HG02938 (cell line): Measurements from ENCODE around the gene ZIC4.

Experiments
- ATAC-seq: cut with Tn5 transposase; IDR thresholded peaks from one replicate; pipeline ENCODE4 v1.9.1; 2021; ENCODE audit warnings: mild to moderate bottlenecking, moderate library complexity; ENCODE audit not compliant: unreplicated experiment

Gene ZIC4

GRCh38 chr3:147391781-147392624, 14.3 kb downstream of the ZIC4 start:
- ATAC-seq = no peak

- ATAC-seq = no peak
Observed at GRCh38 chr3:147390589-147391569, 15.5 kb downstream of the ZIC4 start.

GRCh38 chr3:147389717-147390116, 16.6 kb downstream of the ZIC4 start:
- ATAC-seq = no peak

- no peak for ATAC-seq
Observed at GRCh38 chr3:147388700-147389580, 17.4 kb downstream of the ZIC4 start.

DNA sequence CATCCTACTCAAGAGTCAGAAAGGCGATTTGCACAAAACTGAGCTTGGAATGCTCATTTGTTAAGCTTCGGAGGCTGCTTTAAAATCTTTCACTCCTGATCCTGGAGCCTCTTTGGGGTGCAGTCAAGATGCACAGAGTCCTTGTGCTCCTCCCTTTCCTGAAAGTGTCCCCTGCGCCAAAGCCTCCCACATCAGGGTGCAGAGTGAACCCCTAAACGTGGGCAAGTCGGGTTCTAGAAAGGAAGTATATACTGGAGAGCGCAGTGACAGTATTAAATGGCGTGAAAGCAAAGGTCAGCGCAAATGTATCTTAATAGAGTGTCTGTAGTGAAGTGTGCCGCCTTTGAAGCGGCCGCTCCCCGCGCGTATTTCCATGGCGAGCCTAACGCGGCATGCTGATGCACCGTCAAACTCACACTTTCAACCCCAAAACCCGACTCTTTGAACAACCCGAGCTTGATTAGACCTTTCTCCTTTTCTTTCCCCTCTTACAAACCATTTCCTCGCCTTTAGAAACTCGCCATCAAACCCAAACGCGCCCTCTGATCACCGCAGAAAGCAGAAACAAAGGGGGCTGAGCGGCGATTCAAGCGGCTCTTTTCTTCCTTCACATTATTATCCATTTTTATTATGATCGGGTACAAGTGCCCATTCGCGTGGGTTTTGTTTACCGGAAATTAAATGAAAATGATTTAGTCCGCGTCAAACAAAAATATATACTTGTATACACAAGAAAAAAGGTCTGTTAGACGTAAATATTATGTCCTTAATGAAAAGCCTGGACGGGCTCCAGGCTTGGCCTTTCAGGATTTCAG, 18.3 kb downstream of the ZIC4 start:
- no peak for ATAC-seq

- ATAC-seq = no peak
Observed at GRCh38 chr3:147387291-147387884, 19.0 kb downstream of the ZIC4 start.

DNA sequence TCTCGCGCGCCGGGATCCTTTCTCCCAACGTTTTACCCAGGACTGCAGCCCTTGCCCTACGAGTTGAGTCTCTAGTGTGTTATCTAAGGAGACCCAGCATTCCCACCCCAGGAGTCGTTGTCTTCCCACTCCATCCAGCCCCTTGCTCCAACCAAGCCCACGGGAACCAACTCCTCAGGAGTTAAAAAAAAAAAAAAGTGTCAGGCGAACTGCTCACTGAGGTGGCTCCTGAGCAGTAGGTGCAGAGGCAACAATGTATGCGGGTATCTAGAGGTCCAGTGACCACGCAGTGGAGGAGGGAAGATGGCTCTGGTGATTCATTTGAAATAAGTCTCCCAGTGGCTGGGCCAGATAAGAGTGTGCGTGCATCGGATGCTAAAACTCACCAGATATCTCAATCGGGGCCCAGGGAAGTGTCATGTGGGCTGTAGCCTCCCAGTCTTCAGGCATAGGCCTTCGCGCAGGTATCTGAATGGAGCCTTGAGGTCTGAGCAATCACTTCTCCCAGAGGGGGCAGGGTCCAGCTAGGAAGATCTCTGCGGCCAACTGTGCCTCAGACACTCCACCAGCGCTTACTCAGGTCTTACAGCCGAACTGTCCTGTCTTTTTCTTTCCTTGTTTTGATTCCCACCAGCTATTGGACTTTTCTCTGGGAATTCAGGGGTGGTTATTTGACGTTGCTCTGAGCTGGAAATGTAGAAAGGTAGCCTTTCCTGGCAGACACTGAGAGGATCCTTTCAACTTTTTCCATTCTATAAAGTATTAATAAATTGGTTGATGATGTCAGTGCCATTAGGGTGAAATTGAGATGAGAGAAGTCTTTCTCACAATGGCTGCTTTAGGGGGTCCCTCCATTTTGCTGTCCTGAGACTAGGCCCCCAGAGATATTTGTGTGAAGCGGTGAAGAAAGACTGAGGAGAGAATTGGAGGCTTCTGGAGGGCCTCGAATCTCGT, 21.0 kb downstream of the ZIC4 start:
- ATAC-seq = no peak

DNA sequence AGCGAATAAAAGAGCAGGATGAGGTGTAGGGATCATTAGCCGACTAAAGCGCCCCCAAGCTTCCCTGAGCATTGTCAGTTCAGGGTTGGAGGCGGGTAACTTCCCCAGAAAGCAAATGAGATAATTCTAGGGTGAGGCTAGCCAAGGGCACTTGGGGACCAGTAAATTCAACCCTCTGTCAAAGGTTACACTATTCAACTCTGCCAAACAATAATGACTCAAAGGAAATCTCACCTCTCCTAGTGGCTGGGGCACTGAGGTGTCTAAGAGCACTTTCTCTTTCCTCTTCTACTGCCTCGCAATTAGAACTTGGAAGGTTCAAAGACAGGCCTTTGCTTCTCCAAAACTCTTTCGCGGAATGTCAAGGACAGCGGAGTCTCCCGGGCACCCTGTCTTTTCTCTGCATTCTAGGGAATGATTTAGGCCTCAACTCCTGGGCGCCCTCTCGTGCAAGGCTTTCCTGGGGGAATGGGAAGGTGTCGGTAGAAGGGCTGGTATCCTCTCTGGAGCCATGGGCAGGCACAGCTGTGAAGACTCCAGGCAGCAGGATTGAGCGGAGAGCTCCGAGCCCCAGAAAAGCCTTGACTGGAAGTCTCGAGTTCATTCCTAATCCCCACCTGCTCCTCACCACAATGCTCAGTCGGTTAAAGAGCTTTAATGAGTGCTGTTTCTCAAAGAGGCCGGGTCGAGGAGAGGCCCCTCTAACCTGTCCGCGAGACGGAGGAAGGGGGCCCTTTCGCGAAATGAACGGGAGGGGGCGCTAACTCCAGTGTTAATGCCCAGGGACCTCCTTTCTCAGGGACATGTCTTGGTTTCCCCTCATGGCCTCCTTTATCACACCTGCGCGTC, 21.9 kb downstream of the ZIC4 start:
- no peak for ATAC-seq

GRCh38 chr3:147383617-147384016, 22.7 kb downstream of the ZIC4 start:
- ATAC-seq = no peak

- ATAC-seq = no peak
Observed at GRCh38 chr3:147381596-147381995, 24.7 kb downstream of the ZIC4 start.

- ATAC-seq = no peak
Observed at GRCh38 chr3:147380977-147381376, 25.4 kb downstream of the ZIC4 start.

GRCh38 chr3:147380387-147380951, 25.9 kb downstream of the ZIC4 start:
- ATAC-seq = no peak

DNA sequence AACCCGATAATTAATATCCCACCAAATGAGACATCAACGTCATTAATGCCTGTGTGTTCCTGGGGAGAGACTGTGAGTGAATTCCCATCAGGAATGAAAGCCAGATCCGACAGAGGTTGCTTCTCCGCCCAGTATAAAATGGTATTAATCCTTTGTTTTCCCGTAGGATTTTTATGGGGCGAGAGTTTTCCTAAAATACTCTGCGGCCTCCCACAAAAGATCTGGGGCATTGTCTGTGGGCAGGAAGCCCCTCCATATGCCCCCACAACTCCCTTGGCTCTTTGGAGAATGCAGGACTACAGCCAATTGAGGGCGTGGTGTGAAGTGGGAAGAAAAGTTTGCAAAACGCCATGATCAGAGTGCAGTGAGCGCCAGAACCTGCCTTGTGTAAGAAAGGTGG, 26.7 kb downstream of the ZIC4 start:
- no peak for ATAC-seq

DNA sequence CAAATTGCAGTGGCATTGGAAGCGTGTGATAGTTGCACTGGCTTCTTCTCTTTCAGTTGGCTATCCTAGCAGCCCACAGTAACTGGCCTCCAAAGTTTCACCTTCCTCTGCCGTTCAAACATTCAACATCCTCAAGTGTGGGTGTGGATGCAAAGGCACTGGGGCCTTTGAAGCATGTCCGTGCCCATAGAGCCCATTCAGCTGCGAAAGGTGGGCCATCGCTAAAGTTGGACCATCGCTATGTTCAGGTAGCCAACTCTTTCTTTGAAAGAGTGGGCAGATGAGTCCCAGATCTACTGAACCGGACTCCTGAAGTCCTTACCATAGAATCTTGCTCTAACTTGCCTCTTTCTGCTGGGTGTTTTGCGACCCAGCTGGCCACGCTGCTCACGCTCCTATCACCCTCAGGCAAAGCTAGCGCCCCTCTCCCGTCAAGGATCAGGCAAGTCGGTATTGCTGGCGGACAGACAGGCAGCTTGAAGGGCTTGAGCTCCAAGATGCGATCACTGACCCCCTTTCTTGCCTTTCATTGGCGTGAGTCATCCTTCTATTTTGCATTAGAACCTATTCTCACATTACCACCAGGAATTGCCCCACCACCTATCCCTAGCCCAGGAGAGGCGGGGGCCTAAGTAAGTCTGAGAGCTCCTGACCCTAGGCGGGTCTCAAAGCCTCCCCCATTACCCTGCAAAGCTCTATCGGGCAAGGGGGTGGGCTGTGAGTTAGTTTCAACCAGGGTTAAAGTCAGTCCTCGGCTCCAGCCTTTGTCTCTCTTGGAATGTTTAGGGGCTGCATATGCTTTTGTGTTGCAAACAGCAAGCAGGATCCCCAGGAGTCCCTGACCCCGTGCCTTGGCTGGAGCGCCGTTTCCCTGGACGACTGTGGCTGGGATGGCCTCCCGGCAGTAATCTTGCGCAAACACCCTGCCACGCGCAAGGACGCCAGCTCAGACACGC, 28.7 kb downstream of the ZIC4 start:
- ATAC-seq = no peak

DNA sequence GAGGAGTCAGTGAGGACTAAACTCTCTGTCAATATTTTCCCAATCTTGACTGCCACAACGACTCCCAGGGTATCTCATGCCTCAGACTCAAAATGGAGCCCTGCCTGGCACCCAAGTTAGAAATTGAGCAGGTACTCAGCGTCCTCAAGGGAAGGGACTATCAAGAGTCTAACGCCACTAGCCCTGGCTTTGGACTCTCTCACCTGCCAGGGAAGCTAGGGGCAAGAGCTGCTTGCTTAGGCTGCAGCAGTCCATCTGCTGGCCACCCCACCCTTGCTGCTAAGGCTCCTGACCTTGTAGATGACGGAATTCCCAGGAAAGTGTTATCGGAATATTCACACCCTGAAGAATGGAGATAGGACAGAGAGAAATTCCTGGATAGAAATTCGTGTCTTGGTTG, 33.0 kb downstream of the ZIC4 start:
- no peak for ATAC-seq

GRCh38 chr3:147372525-147373027, 33.8 kb downstream of the ZIC4 start:
- ATAC-seq = no peak
